Neutrophil (primary cell): ENCODE data around the gene VGLL4.

Experiments used
- H3K27ac ChIP-seq: fragments of 200-600 bp; sonication (generic); 2 replicates; pipeline ENCODE4 v1.5.1; 2016; ENCODE audit warnings: mild to moderate bottlenecking, moderate library complexity
- H3K27me3 ChIP-seq: fragments of 200-600 bp; sonication (generic); 2 replicates; pipeline ENCODE4 v1.6.0; 2016; ENCODE audit warnings: mild to moderate bottlenecking
- H3K36me3 ChIP-seq: fragments of 200-600 bp; sonication (generic); 2 replicates; pipeline ENCODE4 v1.5.1; 2017
- H3K4me1 ChIP-seq, 2 experiments: fragments of 200-600 bp in 1 of 2; sonication (generic) in 1 of 2; 1 replicate in 1 of 2; 2 replicates in 1 of 2; pipeline versions ENCODE4 v1.5.1 to v1.6.1; 2013 to 2016; ENCODE audit warnings: low read depth in 1 of 2, low read length in 1 of 2, mild to moderate bottlenecking in 1 of 2, moderate library complexity in 1 of 2; ENCODE audit not compliant: control insufficient read depth in 1 of 2, insufficient read depth in 1 of 2
- H3K4me3 ChIP-seq, 2 experiments: fragments of 200-600 bp in 1 of 2; sonication (generic) in 1 of 2; 1 replicate in 1 of 2; 2 replicates in 1 of 2; pipeline ENCODE4 v1.5.1; 2013 to 2016; ENCODE audit warnings: low read depth in 1 of 2, low read length in 1 of 2, mild to moderate bottlenecking in 1 of 2, moderate library complexity in 1 of 2
- H3K9me3 ChIP-seq: fragments of 200-600 bp; sonication (generic); 2 replicates; pipeline ENCODE4 v1.5.1; 2016
- CTCF ChIP-seq: fragments of 200-600 bp; sonication (generic); IDR thresholded peaks from 2 replicates; pipeline ENCODE4 v1.5.1; 2016; ENCODE audit warnings: antibody characterized with exemption

The VGLL4 gene

DNA sequence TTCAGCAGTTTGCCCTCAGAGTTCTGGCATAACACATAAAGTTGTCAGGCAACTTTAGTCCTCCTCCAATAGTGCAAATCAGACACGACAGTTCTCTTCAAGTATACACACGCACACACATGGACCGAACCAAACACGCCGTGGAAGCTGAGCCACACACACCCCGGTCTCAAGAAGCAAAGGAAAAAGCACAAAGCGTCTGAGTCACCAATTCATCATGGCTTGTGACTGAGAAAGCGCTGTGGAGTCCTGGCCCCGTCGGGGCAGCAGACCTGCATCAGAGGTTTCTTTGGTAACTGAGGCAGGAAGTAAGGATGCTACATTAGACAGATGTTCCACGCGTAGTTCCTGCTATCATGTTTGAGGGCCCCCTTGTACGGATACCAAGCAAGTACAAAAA lies 85.7 kb downstream of the VGLL4 start:
- TF ChIP-seq CTCF = no peak
- Histone ChIP-seq H3K4me1 (no peaks in the 10 kb centered on the region), H3K36me3 (peaks cover 76% of the 10 kb centered on the region), H3K9me3 (no peaks in the 10 kb centered on the region), H3K27me3 (no peaks in the 10 kb centered on the region), H3K4me3 (no peak overlapping the region), H3K27ac (no peak overlapping the region)

DNA sequence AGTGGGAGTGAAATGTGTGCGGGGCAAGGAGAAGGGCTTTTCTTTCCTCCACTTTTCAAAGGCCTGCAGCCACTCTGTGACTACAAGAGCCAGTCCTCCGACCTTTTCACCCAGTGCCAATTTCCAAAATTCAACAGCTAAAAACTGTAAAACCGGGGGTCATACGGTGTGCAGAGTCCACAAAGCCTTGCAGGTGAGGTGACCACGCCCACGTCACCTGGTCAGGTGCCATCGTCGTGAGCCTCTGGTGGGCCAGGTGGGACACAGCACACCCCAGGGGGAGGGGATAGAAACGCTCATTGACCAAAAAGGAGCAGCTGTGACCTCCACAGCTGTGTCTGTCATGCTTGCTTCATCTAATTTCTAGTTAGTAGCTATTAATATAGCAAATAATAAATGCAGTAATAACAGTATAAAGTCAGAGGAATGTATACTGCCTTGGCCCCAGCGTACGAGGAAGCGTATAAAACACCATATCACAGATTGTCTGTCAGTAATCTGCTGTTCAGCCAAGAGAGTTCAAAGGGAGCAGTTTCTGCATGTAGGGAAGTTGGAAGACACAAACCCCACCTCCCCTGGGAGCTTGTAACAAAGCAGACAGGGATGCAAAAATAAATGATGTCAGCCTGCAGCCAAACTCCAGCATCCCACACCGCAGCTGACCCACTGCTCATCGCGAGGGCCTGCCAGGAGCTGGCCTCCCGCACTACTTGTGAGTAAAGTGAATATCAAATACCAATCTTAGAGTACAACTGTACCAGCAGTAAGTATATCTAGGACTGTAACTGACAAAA lies 86.7 kb downstream of the VGLL4 start:
- Histone ChIP-seq H3K27ac (no peak overlapping the region), H3K4me3 (no peak overlapping the region), H3K4me1 (no peaks in the 10 kb centered on the region), H3K36me3 (peaks cover 66% of the 10 kb centered on the region), H3K9me3 (no peaks in the 10 kb centered on the region), H3K27me3 (no peaks in the 10 kb centered on the region)
- TF ChIP-seq CTCF = no peak

DNA sequence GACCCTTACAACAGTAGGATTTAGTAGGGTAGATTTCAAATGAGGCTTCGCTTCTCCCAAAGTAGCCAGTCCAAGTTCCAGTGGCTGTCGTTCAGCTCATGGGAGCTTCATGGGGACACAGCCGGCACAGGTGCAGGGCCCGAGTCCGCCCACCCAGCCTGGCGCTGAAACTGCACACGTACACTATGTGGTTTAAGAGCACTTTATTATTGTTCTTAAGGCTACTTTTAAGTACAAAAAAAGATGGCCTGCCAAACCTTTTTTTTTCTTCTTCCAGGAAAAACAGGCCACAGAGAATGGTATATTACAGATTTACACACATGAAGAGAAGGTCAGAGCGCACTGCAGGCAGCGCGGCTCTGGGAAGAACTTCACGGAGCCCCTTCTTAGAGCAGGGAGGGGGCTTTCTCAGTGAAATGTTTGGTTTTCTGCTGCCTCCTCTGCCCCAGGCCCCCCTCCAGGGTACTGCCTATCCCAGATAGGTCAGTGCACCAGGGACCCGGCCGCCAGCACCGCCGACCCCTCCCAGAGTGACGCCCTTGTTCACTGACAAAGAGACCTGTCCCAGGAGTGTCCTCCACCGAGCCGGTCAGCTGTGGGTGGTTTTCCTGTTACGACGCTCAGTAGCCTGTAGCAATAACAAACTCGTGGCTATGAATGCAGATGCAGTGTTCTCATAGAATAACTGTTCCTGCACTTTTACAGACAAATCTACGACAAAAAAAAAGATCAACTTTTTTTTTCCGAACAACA lies 87.7 kb downstream of the VGLL4 start:
- Histone ChIP-seq H3K4me3 (no peak overlapping the region), H3K27ac (no peak overlapping the region), H3K36me3 (peaks cover 60% of the 10 kb centered on the region), H3K4me1 (peaks cover 4 to 5% of the 10 kb centered on the region in 2 experiments), H3K9me3 (no peaks in the 10 kb centered on the region), H3K27me3 (no peaks in the 10 kb centered on the region)
- TF ChIP-seq CTCF = no peak

- H3K4me3 ChIP-seq = no peak overlapping the region
Measured at GRCh38 chr3:11555211-11555782, 88.4 kb downstream of the VGLL4 start.

GRCh38 chr3:11554666-11555065 lies 89.0 kb downstream of the VGLL4 start:
- no peaks in the 10 kb centered on the region for H3K27me3 ChIP-seq
- H3K27ac ChIP-seq = no peak overlapping the region
- H3K9me3 ChIP-seq = no peaks in the 10 kb centered on the region
- no peak for TF ChIP-seq CTCF
- peaks cover 6 to 10% of the 10 kb centered on the region in 2 experiments for H3K4me1 ChIP-seq
- peaks cover 55% of the 10 kb centered on the region for H3K36me3 ChIP-seq
- no peak overlapping the region for H3K4me3 ChIP-seq

More at GRCh38 chr3:11555211-11555782, 88.4 kb downstream of the VGLL4 start:
- peaks cover 6 to 9% of the 10 kb centered on the region in 2 experiments for H3K4me1 ChIP-seq
- H3K27me3 ChIP-seq = no peaks in the 10 kb centered on the region
- peaks cover 60% of the 10 kb centered on the region for H3K36me3 ChIP-seq
- no peak for TF ChIP-seq CTCF
- H3K27ac ChIP-seq = no peak overlapping the region
- no peaks in the 10 kb centered on the region for H3K9me3 ChIP-seq
